Islet precursor cell (in vitro differentiated cells): ENCODE data around the gene DIAPH1.

Source experiments
- DNase-seq: peaks from one replicate; pipeline ENCODE4 v3.0.0-alpha.2; 2018

Gene DIAPH1

DNA sequence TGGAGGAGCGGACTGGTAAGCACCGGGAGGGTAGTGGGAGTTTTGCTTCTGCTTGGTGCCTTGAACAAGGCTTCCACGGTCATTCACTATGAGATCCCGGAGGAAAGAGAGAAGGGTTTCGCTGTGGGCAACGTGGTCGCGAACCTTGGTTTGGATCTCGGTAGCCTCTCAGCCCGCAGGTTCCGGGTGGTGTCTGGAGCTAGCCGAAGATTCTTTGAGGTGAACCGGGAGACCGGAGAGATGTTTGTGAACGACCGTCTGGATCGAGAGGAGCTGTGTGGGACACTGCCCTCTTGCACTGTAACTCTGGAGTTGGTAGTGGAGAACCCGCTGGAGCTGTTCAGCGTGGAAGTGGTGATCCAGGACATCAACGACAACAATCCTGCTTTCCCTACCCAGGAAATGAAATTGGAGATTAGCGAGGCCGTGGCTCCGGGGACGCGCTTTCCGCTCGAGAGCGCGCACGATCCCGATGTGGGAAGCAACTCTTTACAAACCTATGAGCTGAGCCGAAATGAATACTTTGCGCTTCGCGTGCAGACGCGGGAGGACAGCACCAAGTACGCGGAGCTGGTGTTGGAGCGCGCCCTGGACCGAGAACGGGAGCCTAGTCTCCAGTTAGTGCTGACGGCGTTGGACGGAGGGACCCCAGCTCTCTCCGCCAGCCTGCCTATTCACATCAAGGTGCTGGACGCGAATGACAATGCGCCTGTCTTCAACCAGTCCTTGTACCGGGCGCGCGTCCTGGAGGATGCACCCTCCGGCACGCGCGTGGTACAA is 142.5 kb downstream of the DIAPH1 start:
- peak; percentile 73 for DNase-seq

DNA sequence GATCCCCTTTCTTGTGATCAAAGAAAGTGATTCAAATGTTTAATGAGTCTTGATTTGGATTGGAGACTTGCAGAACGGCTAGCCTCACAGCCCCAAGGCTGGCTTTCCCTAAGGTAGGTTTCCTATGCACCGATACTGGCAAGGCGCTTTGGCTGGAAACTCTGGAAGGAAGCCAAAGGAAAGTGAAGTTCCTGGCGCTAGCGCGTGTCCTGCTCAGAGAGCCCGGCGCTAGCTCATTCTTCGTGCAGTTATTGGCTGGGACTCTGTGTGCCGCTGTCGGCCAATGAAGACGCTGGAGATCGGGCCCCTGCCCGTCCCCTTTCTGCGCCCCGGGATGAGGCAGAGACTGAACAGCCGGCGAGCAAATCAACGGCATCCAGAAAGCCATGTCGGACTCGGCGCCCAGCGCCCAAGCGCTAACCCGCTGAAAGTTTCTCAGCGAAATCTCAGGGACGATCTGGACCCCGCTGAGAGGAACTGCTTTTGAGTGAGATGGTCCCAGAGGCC is 143.1 kb downstream of the DIAPH1 start, which contains the start of gene PCDHGC3:
PCDHGC3 (plus strand) TSS at position 342 of the 507 bp plus-strand sequence; CDS start at position 493, 151 bp downstream.
- peak; percentile 97 for DNase-seq

DNA sequence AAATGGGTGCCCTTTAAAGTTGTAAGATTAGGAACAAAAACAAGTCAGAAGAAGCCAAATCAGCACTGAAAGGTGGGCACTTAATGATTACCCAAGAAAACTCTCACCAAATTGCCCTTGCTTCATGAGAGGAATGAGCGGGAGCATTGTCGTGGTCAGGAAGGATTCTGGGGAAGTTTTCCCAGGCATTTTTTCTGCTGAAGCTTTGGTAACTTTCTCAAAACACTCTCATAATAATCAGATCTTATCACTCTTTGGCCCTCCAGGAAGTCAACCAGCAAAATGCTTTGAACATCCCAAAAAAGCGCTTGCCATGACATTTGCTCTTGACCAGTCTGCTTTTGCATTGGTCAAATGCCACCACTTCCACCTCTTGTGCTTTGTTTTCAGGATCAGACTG is 153.4 kb downstream of the DIAPH1 start:
- no peak for DNase-seq
